ENCODE results near the gene MCM3. TPM values are rescaled to one million over a fixed set of nuclear protein-coding genes. Genes with fewer than 3 reads are reported as not detected.

MCM3 gene
- total RNA-seq, 1 experiment from 2014 or later: 107 TPM

GRCh38 chr6:52331793-52332457 is 47.4 kb upstream of the MCM3 start:
- no peaks in the 10 kb centered on the region for H3K9me3 ChIP-seq (ENCODE audit: control insufficient read depth, insufficient read depth, low read depth, low read length)
- no peak for ATAC-seq
- ChIA-PET CTCF (no interaction called here), POLR2A (no interaction called here)
- H3K4me1 ChIP-seq (ENCODE audit: control insufficient read depth, insufficient read depth, low read length): no peaks in the 10 kb centered on the region
- no peak overlapping the region for H3K27ac ChIP-seq (ENCODE audit: low read length)
- no peak for TF ChIP-seq REST (IDR thresholded peaks at IDR 0.05; ENCODE audit: insufficient read depth in 1 of 2, low read depth in 2 of 2, low read length in 1 of 2)
- no peak for TF ChIP-seq POLR2AphosphoS5 (IDR thresholded peaks at IDR 0.05; ENCODE audit: low read depth, low read length)
- TF ChIP-seq CTCF (IDR thresholded peaks at IDR 0.05): no peak
- no peak overlapping the region for H3K4me3 ChIP-seq (ENCODE audit: low read depth in 2 of 2, low read length in 2 of 2)
- in situ Hi-C loops (cut with HindIII; ENCODE audit: low pct_unique_long_range_greater_than_20kb, low sequenced_read_pairs): no loop called here
- intact Hi-C loops (cut with micrococcal nuclease; ENCODE audit: unreplicated experiment): no loop called here
- BruUV-seq (replicated peaks): no TSS peak
- H3K36me3 ChIP-seq (ENCODE audit: control insufficient read depth, insufficient read depth, low read length): no peaks in the 10 kb centered on the region
- H3K27me3 ChIP-seq (ENCODE audit: control insufficient read depth, insufficient read depth, low read length): no peaks in the 10 kb centered on the region
- DNase-seq (ENCODE audit: low read depth, low spot score): no peak

- Histone ChIP-seq H3K9me3 (ENCODE audit: control insufficient read depth, insufficient read depth, low read depth, low read length) (no peaks in the 10 kb centered on the region), H3K4me3 (ENCODE audit: low read depth in 2 of 2, low read length in 2 of 2) (no peak overlapping the region), H3K27ac (ENCODE audit: low read length) (no peak overlapping the region), H3K27me3 (ENCODE audit: control insufficient read depth, insufficient read depth, low read length) (no peaks in the 10 kb centered on the region), H3K4me1 (ENCODE audit: control insufficient read depth, insufficient read depth, low read length) (no peaks in the 10 kb centered on the region), H3K36me3 (ENCODE audit: control insufficient read depth, insufficient read depth, low read length) (no peaks in the 10 kb centered on the region)
- intact Hi-C loops (cut with micrococcal nuclease; ENCODE audit: unreplicated experiment): no loop called here
- DNase-seq (ENCODE audit: low read depth, low spot score) (no peak), ATAC-seq (no peak)
- no peak for TF ChIP-seq CTCF (IDR thresholded peaks at IDR 0.05)
- TF ChIP-seq POLR2AphosphoS5 (IDR thresholded peaks at IDR 0.05; ENCODE audit: low read depth, low read length): no peak
- TF ChIP-seq TCF7L2 (IDR thresholded peaks at IDR 0.05; ENCODE audit: low read depth, low read length): no peak
- no peak for TF ChIP-seq REST (IDR thresholded peaks at IDR 0.05; ENCODE audit: insufficient read depth in 1 of 2, low read depth in 2 of 2, low read length in 1 of 2)
- no peak for TF ChIP-seq SIN3A (IDR thresholded peaks at IDR 0.05; ENCODE audit: borderline replicate concordance, insufficient read depth, low read depth, low read length)
- no TSS peak for BruUV-seq (replicated peaks)
- ChIA-PET POLR2A (no interaction called here), CTCF (no interaction called here)
- in situ Hi-C loops (cut with HindIII; ENCODE audit: low pct_unique_long_range_greater_than_20kb, low sequenced_read_pairs): no loop called here
These were observed 45.9 kb upstream of the MCM3 start for GRCh38 chr6:52330470-52330869.

Measured in Panc1 (cell line).